ENCODE data around the gene ALKBH5. TPM values are rescaled to one million over a fixed set of nuclear protein-coding genes. Genes with fewer than 3 reads are reported as not detected.
A peak's percentile ranks its signal among the peaks of the same experiment; 100 is the strongest.

ALKBH5 gene
- total RNA-seq, 1 experiment from 2014 or later, result 119 TPM

DNA sequence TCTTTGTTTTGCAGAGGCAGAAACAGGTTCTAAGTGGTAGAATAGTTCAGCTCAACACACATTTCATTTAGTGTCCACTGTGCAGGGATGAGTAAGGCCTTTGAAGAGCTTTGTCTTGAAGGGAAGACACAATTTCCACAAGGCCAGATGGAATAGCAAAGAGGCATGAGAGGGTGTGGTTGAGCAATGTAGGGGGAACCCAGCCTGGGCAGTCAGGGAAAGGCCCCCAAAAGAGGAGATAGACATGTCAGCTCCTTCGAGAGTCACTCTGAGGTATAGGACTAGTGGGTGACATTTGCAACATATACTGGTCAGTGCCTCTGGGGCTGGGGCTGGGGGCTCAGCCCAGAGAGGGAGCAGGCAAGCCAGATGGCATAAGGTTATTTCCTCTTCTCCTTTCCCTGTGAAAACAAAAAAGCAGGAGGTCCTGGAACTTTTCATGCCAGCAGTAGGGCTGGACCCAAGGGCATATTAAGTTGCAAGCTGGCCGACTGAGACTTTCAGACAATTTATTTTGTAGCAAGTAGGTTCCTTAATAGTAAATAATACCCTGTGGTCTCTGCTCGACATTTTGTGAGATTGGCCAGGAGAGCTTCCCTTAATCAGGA is 7.1 kb downstream of the ALKBH5 start:
- no peaks in the 10 kb centered on the region for H3K27me3 ChIP-seq (replicated peaks; ENCODE audit: insufficient read depth, low read depth, low read length, poor library complexity)
- H3K27ac ChIP-seq (ENCODE audit: low read depth, low read length, poor library complexity, severe bottlenecking), result peak overlapping the region; percentile 2
- DNase-seq (ENCODE audit: low spot score), result no peak
- TF ChIP-seq EZH2 (IDR thresholded peaks at IDR 0.05; ENCODE audit: borderline replicate concordance, low read depth, low read length, poor library complexity, severe bottlenecking), result no peak
- no peak for TF ChIP-seq CTCF (conservative IDR thresholded peaks at IDR 0.05; ENCODE audit: low read depth, low read length)
- no peaks in the 10 kb centered on the region for H3K9me3 ChIP-seq (ENCODE audit: low read depth, low read length, poor library complexity, severe bottlenecking)
- H3K4me3 ChIP-seq (ENCODE audit: low read depth, low read length, poor library complexity, severe bottlenecking), result no peak overlapping the region
- POLR2A ChIA-PET (ENCODE audit: low non-redundant PET), result interaction anchor here (0.6 kb wide), 1 partner anchor 99 kb away, joined by 10 read pairs; no protein-coding TSS in a partner anchor
- intact Hi-C loops (cut with micrococcal nuclease; ENCODE audit: unreplicated experiment), result no loop called here
- peaks cover 20% of the 10 kb centered on the region for H3K4me1 ChIP-seq (ENCODE audit: insufficient read depth, low read length, poor library complexity, severe bottlenecking)
- CTCF ChIA-PET, result interaction anchor here (0.7 kb wide), 1 partner anchor 157 kb away, joined by 3 read pairs; no protein-coding TSS in a partner anchor
- H3K36me3 ChIP-seq (ENCODE audit: insufficient read depth, low read length, poor library complexity, severe bottlenecking), result peaks cover 33% of the 10 kb centered on the region
- no TSS peak for BruUV-seq (replicated peaks)

- BruUV-seq (replicated peaks), result no TSS peak
- ChIA-PET POLR2A (ENCODE audit: low non-redundant PET) (no interaction called here), CTCF (interaction anchor here (0.6 kb wide), 1 partner anchor 21 kb away, joined by 3 read pairs; no protein-coding TSS in a partner anchor)
- H3K9me3 ChIP-seq (ENCODE audit: low read depth, low read length, poor library complexity, severe bottlenecking), result no peaks in the 10 kb centered on the region
- no peak overlapping the region for H3K4me3 ChIP-seq (ENCODE audit: low read depth, low read length, poor library complexity, severe bottlenecking)
- DNase-seq (ENCODE audit: low spot score), result no peak
- peaks cover 15% of the 10 kb centered on the region for H3K4me1 ChIP-seq (ENCODE audit: insufficient read depth, low read length, poor library complexity, severe bottlenecking)
- no peak for TF ChIP-seq CTCF (conservative IDR thresholded peaks at IDR 0.05; ENCODE audit: low read depth, low read length)
- no peak for TF ChIP-seq EZH2 (IDR thresholded peaks at IDR 0.05; ENCODE audit: borderline replicate concordance, low read depth, low read length, poor library complexity, severe bottlenecking)
- intact Hi-C loops (cut with micrococcal nuclease; ENCODE audit: unreplicated experiment), result no loop called here
- peaks cover 39% of the 10 kb centered on the region for H3K36me3 ChIP-seq (ENCODE audit: insufficient read depth, low read length, poor library complexity, severe bottlenecking)
- H3K27ac ChIP-seq (ENCODE audit: low read depth, low read length, poor library complexity, severe bottlenecking), result no peak overlapping the region
- H3K27me3 ChIP-seq (replicated peaks; ENCODE audit: insufficient read depth, low read depth, low read length, poor library complexity), result no peaks in the 10 kb centered on the region
These were observed 7.6 kb downstream of the ALKBH5 start for GRCh38 chr17:18191236-18191667.

DNA sequence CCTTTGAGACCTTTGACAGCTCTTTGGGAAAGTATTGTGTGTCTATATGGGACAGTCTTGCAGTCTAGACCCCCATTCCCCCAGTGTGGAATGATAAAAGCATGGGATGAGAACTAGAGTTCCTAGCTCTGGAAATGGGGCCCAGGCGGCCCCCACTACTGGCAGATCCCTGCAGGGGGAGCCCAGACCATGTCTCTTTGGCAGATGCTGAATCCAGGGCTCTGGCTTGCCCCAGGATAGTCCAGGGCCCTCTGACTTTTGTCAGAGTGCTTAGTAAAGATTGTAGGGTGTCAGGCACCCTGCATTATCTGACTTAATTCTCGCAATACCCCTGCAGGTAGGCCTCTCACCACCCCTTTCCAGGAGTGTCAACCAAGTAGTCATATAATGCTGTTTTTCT is 8.3 kb downstream of the ALKBH5 start:
- CTCF ChIA-PET, result interaction anchor here (0.6 kb wide), 1 partner anchor 22 kb away, joined by 3 read pairs; no protein-coding TSS in a partner anchor
- Histone ChIP-seq H3K27me3 (replicated peaks; ENCODE audit: insufficient read depth, low read depth, low read length, poor library complexity) (no peaks in the 10 kb centered on the region), H3K36me3 (ENCODE audit: insufficient read depth, low read length, poor library complexity, severe bottlenecking) (peaks cover 46% of the 10 kb centered on the region), H3K4me1 (ENCODE audit: insufficient read depth, low read length, poor library complexity, severe bottlenecking) (peaks cover 8% of the 10 kb centered on the region), H3K27ac (ENCODE audit: low read depth, low read length, poor library complexity, severe bottlenecking) (no peak overlapping the region), H3K4me3 (ENCODE audit: low read depth, low read length, poor library complexity, severe bottlenecking) (no peak overlapping the region), H3K9me3 (ENCODE audit: low read depth, low read length, poor library complexity, severe bottlenecking) (no peaks in the 10 kb centered on the region)
- intact Hi-C loops (cut with micrococcal nuclease; ENCODE audit: unreplicated experiment), result no loop called here
- no peak for DNase-seq (ENCODE audit: low spot score)
- no TSS peak for BruUV-seq (replicated peaks)
- no peak for TF ChIP-seq EZH2 (IDR thresholded peaks at IDR 0.05; ENCODE audit: borderline replicate concordance, low read depth, low read length, poor library complexity, severe bottlenecking)
- TF ChIP-seq CTCF (conservative IDR thresholded peaks at IDR 0.05; ENCODE audit: low read depth, low read length), result peak; percentile 28; the same call in 1 of the 2 replicates
- POLR2A ChIA-PET (ENCODE audit: low non-redundant PET), result no interaction called here

All from A673 (cell line).